B cell (primary cell): ENCODE data around the gene SLC35A5.

ENCODE experiments used
- EZH2 ChIP-seq: IDR thresholded peaks from 2 replicates; pipeline ENCODE4 v1.6.1; 2012; ENCODE audit warnings: borderline replicate concordance, low read depth, mild to moderate bottlenecking, moderate library complexity, low read length; ENCODE audit not compliant: insufficient read depth, poor library complexity, severe bottlenecking
- TF ChIP-seq, protein P1 (sequence below): fragments of 200-600 bp; IDR thresholded peaks from one replicate; pipeline ENCODE4 v1.8.0; 2022; ENCODE audit warnings: antibody characterized with exemption, mild to moderate bottlenecking

- TF ChIP-seq, protein P1, sequence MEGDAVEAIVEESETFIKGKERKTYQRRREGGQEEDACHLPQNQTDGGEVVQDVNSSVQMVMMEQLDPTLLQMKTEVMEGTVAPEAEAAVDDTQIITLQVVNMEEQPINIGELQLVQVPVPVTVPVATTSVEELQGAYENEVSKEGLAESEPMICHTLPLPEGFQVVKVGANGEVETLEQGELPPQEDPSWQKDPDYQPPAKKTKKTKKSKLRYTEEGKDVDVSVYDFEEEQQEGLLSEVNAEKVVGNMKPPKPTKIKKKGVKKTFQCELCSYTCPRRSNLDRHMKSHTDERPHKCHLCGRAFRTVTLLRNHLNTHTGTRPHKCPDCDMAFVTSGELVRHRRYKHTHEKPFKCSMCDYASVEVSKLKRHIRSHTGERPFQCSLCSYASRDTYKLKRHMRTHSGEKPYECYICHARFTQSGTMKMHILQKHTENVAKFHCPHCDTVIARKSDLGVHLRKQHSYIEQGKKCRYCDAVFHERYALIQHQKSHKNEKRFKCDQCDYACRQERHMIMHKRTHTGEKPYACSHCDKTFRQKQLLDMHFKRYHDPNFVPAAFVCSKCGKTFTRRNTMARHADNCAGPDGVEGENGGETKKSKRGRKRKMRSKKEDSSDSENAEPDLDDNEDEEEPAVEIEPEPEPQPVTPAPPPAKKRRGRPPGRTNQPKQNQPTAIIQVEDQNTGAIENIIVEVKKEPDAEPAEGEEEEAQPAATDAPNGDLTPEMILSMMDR, result no peak
- no peak for TF ChIP-seq EZH2
These were observed 36.1 kb downstream of the SLC35A5 start for GRCh38 chr3:112597945-112598344.
